ENCODE data around the gene TLE1. TPM values are rescaled to one million over a fixed set of nuclear protein-coding genes. Genes with fewer than 3 reads are reported as not detected.

The TLE1 gene
- total RNA-seq, 1 donor from 2014 or later = 10.2 TPM

GRCh38 chr9:81633952-81634854 lies 55.1 kb downstream of the TLE1 start:
- DNase-seq = no peak
- intact Hi-C loops (cut with micrococcal nuclease) = no loop called here
- no peak for ATAC-seq

DNA sequence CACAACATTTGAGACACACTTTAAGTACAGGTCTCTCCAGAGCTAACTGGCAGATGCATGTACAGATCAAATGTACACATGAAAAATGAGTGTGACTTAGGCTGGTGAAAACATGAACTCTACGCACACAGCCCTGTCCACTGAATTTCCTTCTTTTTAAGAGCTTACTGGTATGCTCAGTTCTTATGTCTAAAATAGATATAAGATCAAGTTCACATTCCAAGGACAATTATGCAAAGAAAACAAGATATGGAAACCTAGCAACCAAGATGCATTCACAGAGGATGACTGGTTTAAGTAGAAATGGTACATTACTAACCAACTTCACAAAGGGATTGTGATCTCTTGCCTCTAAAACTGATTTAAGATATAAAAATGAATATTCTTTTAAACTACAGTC lies 56.7 kb downstream of the TLE1 start:
- intact Hi-C loops (cut with micrococcal nuclease) = no loop called here
- no peak for DNase-seq
- no peak for ATAC-seq

DNA sequence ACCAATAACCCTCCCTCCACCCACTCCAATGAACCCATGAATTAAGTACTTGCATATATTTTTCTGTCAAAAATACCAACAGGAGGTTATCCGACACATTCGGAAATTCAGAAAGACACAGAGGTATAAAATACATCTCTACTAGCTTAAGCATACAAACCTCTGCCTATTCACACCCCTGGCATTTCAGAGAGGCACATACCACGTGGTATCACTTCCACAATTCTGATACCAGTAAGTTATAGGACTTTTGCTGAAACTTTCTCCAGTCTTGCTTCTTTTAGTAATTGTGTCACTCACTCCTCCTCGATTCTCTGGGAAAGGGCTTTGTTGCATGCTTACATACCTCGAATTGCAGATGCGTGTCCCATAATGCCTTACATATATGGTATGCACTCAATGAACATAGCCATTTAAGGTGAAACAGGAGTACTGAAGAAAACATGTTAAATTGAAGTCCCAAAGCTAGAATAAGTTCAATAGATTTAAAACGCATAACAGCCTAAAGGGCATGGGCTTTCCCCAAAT lies 58.1 kb downstream of the TLE1 start:
- intact Hi-C loops (cut with micrococcal nuclease) = no loop called here
- DNase-seq = no peak
- ATAC-seq = no peak

DNA sequence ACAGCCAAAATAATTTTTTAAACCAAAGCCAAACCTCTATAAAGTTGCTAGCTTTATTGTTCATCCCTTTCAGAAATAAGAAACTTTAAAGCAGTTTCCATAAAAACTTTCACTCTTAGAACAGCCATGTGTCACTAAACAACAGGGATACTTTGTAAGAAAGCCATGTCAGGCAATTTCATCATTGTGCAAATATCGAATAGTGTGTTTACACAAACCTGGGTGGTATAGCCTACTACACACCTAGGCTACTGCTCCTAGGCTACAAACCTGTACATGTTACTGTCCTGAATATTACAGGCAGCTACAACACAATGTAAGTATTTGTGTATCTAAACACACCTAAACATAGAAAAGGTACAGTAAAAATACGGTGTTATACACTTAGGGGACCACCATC lies 59.9 kb downstream of the TLE1 start:
- DNase-seq (no peak), ATAC-seq (no peak)
- intact Hi-C loops (cut with micrococcal nuclease) = no loop called here

DNA sequence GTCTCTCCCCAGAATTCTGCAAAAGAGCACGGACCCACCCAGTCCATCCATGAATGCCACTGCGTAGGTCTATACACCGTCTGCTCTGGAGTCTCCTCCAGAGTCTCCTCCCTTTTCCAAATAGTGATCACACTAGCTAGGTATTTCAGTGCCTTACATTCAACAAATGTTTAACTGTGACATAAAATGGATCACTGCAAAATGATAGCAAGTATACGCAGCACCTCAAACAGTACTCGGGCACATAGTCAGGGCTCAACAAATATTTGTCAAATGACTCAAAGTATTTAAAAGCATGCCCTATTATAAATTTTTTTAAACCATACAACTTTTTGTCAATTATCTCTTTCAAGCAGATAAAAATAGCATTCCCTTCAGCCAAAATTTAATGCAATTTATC lies 60.5 kb downstream of the TLE1 start:
- DNase-seq (no peak), ATAC-seq (no peak)
- intact Hi-C loops (cut with micrococcal nuclease) = no loop called here

DNA sequence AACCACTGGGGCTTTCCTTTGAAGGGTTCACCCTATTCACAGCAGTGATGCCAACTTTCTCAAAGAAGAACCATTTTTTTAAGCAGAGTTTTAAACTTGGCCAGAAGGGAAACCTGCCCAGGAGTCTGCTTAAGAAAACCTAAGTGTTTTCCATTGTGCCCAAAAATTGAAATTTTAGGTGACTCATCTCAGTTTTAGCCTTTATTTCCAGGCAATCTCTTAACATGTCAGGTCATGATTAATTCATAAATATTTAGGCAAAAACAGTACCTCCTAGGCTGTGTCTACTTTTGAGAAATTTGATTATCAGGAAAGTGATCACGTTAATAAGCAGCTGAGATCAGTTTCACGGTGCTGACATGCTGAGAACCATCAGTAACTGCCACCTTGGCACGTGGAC lies 61.9 kb downstream of the TLE1 start:
- DNase-seq (no peak), ATAC-seq (no peak)
- intact Hi-C loops (cut with micrococcal nuclease) = no loop called here

- intact Hi-C loops (cut with micrococcal nuclease) = no loop called here
- ATAC-seq (no peak), DNase-seq (no peak)
These were observed 62.8 kb downstream of the TLE1 start for GRCh38 chr9:81626511-81626910.

GRCh38 chr9:81625969-81626368 lies 63.4 kb downstream of the TLE1 start:
- ATAC-seq (no peak), DNase-seq (no peak)
- intact Hi-C loops (cut with micrococcal nuclease) = no loop called here

- no peak for ATAC-seq
- DNase-seq = no peak
- intact Hi-C loops (cut with micrococcal nuclease) = no loop called here
These were observed 65.6 kb downstream of the TLE1 start for GRCh38 chr9:81623778-81624177.

DNA sequence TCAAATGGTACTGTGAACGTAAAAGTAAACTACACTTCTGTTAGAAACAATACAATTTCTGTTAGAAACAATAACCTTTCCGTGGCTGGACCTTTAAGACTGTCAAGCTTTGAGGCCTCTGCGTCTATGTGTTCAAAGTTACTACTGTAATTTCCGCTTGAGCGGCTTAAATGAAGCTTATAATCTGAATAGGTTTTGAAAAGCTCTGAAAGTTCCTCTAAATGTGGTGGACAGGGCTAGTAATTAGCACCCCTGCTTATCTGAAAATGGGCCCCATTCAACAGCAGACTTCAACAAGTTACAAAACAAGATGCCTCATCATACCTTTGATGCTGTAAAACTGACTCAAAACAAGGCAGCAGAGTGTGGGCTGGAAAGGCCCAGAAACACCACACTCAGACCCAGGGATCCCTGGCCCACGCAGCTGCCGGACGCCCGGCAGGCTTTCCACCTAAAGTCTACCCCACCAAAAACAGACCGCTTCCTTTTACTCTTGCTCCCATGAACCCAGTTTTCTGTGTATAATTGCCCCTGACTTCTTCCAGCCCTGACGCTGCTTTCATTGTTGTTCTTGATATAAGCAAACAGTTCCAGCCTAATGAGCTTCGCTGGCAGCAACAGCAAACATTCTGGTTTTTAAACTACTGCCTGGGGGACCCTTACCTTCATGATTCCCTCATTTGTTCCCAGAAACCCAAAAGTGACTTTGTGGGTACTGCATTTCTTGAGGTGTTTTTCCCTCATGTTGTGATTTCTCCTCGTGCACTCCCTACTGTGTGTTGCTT lies 66.7 kb downstream of the TLE1 start:
- intact Hi-C loops (cut with micrococcal nuclease) = no loop called here
- DNase-seq = no peak
- no peak for ATAC-seq

DNA sequence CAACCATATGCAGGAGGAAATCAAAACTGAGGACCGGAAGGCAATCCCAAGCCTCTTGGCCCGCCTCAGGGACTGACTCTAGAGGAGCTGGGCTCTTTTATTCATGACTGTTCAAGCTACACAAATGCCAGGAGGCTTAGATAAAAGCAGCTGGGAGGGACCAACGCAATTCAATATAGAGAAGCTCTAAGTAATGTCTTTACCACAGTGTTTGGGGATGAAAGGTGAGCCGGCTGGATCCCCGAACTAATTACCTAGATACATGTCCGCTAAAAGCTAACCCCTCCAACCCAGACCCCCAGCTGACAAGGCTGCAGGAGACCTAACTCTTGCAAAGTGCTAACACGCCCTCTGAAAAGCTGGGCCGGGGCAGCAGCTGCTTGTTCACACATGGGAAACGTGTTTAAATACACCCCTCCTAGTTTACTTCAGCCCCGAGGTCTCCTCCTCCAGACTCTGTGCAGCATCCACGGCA lies 67.5 kb downstream of the TLE1 start:
- no peak for ATAC-seq
- DNase-seq = no peak
- intact Hi-C loops (cut with micrococcal nuclease) = no loop called here

GRCh38 chr9:81621118-81621517 lies 68.2 kb downstream of the TLE1 start:
- DNase-seq (no peak), ATAC-seq (no peak)
- intact Hi-C loops (cut with micrococcal nuclease) = no loop called here

DNA sequence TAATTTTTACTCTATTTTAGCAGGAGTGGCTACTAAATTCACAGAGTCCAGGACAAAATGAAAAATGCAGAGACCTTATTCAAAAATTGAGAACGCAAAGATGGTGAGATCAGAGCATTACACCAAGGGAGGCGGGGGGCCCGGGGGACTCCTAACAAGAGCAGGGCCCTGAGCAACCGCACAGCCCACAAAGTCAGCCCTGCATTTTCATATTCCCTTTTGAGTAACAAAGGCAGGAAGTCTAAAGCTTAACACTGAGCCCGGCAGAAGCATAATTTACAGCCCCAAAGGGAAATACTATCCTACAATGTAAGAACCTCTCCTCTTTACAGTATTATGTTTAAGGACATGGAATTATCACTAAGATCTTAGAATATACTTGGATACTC lies 69.4 kb downstream of the TLE1 start:
- intact Hi-C loops (cut with micrococcal nuclease) = no loop called here
- no peak for ATAC-seq
- no peak for DNase-seq

- DNase-seq = no peak
- ATAC-seq = no peak
- intact Hi-C loops (cut with micrococcal nuclease) = no loop called here
These were observed 69.9 kb downstream of the TLE1 start for GRCh38 chr9:81619353-81620001.

- ATAC-seq (no peak), DNase-seq (no peak)
- intact Hi-C loops (cut with micrococcal nuclease) = no loop called here
These were observed 70.4 kb downstream of the TLE1 start for GRCh38 chr9:81618923-81619322.

- intact Hi-C loops (cut with micrococcal nuclease) = no loop called here
- DNase-seq = no peak
- ATAC-seq = no peak
These were observed 73.2 kb downstream of the TLE1 start for GRCh38 chr9:81616141-81616540.

- intact Hi-C loops (cut with micrococcal nuclease) = no loop called here
- DNase-seq = no peak
- ATAC-seq = no peak
These were observed 75.0 kb downstream of the TLE1 start for GRCh38 chr9:81614335-81614734.

- intact Hi-C loops (cut with micrococcal nuclease) = no loop called here
- ATAC-seq (peak; percentile 92), DNase-seq (peak; percentile 59)
These were observed 76.1 kb downstream of the TLE1 start for GRCh38 chr9:81613002-81613812.

DNA sequence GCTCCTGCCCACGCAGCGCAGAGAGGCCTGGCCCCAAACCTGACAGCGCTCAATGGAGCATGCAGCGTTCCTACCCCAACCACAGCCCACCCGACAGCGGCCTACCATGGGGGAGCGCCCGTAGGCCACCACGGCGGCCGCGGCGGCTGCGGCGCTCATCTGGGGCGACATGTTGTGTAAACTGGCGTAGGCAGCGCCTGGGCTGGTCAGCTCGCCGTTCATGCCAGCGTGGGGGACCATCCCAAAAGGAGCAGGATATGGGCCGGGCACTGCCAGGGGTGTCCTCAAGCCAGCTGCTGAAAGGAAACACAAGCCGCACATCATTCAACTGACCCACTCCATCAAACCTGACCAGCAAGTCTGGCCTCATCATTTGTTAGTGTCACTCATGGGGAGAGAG lies 77.7 kb downstream of the TLE1 start:
- DNase-seq (no peak), ATAC-seq (no peak)
- intact Hi-C loops (cut with micrococcal nuclease) = no loop called here

All from left ventricle myocardium superior (tissue), 1 donor.